ENCODE results near the gene RIMS1. TPM values are rescaled to one million over a fixed set of nuclear protein-coding genes. Genes with fewer than 3 reads are reported as not detected.

Gene RIMS1
- total RNA-seq, 4 donors from 2014 or later = 0.10 to 1.4 (median 1.1) TPM; not detected in 1

GRCh38 chr6:72212686-72213085 is 326.3 kb downstream of the RIMS1 start:
- ATAC-seq (no peak), DNase-seq (no peak)
- no peak overlapping the region for H3K4me3 ChIP-seq
- in situ Hi-C loops (cut with MboI; ENCODE audit: low sequenced_read_pairs in 4 of 4) = no loop called here
- no peaks in the 10 kb centered on the region for H3K27me3 ChIP-seq
- H3K36me3 ChIP-seq = no peaks in the 10 kb centered on the region
- H3K4me1 ChIP-seq = no peaks in the 10 kb centered on the region
- TF ChIP-seq POLR2A (IDR thresholded peaks at IDR 0.05) = no peak
- no peaks in the 10 kb centered on the region for H3K9me3 ChIP-seq
- intact Hi-C loops (cut with DNase I; ENCODE audit: low total_unique reads) = no loop called here
- no peak overlapping the region for H3K27ac ChIP-seq

- Histone ChIP-seq H3K9me3 (no peaks in the 10 kb centered on the region), H3K27ac (no peak overlapping the region), H3K27me3 (no peaks in the 10 kb centered on the region), H3K36me3 (no peaks in the 10 kb centered on the region), H3K4me1 (no peaks in the 10 kb centered on the region), H3K4me3 (no peak overlapping the region)
- in situ Hi-C loops (cut with MboI; ENCODE audit: low sequenced_read_pairs in 4 of 4) (no loop called here), intact Hi-C loops (cut with DNase I; ENCODE audit: low total_unique reads) (no loop called here)
- TF ChIP-seq CTCF (IDR thresholded peaks at IDR 0.05 in 4 of 5, conservative IDR thresholded peaks at IDR 0.05 in 1 of 5) (no peak), POLR2A (IDR thresholded peaks at IDR 0.05) (no peak)
- DNase-seq (no peak), ATAC-seq (no peak)
These were observed 327.3 kb downstream of the RIMS1 start for GRCh38 chr6:72213654-72214053.

- DNase-seq (no peak), ATAC-seq (no peak)
- TF ChIP-seq POLR2A (IDR thresholded peaks at IDR 0.05) (no peak), CTCF (IDR thresholded peaks at IDR 0.05 in 4 of 5, conservative IDR thresholded peaks at IDR 0.05 in 1 of 5) (no peak)
- no peaks in the 10 kb centered on the region for H3K36me3 ChIP-seq
- in situ Hi-C loops (cut with MboI; ENCODE audit: low sequenced_read_pairs in 4 of 4) (no loop called here), intact Hi-C loops (cut with DNase I; ENCODE audit: low total_unique reads) (no loop called here)
- H3K27me3 ChIP-seq = no peaks in the 10 kb centered on the region
- no peaks in the 10 kb centered on the region for H3K4me1 ChIP-seq
- H3K9me3 ChIP-seq = no peaks in the 10 kb centered on the region
- no peak overlapping the region for H3K4me3 ChIP-seq
- no peak overlapping the region for H3K27ac ChIP-seq
These were observed 330.1 kb downstream of the RIMS1 start for GRCh38 chr6:72216222-72217068.

GRCh38 chr6:72217626-72218025 is 331.3 kb downstream of the RIMS1 start:
- H3K27ac ChIP-seq = no peak overlapping the region
- intact Hi-C loops (cut with DNase I; ENCODE audit: low total_unique reads) = no loop called here
- in situ Hi-C loops (cut with MboI; ENCODE audit: low sequenced_read_pairs in 4 of 4) = no loop called here
- ATAC-seq = no peak
- H3K9me3 ChIP-seq = no peaks in the 10 kb centered on the region
- H3K36me3 ChIP-seq = no peaks in the 10 kb centered on the region
- no peaks in the 10 kb centered on the region for H3K4me1 ChIP-seq
- no peak overlapping the region for H3K4me3 ChIP-seq
- no peaks in the 10 kb centered on the region for H3K27me3 ChIP-seq
- TF ChIP-seq POLR2A (IDR thresholded peaks at IDR 0.05) (no peak), CTCF (IDR thresholded peaks at IDR 0.05 in 4 of 5, conservative IDR thresholded peaks at IDR 0.05 in 1 of 5) (no peak)
- no peak for DNase-seq

- in situ Hi-C loops (cut with MboI; ENCODE audit: low sequenced_read_pairs in 4 of 4) = no loop called here
- ATAC-seq (no peak), DNase-seq (no peak)
- Histone ChIP-seq H3K4me1 (no peaks in the 10 kb centered on the region), H3K36me3 (no peaks in the 10 kb centered on the region), H3K27me3 (no peaks in the 10 kb centered on the region), H3K9me3 (no peaks in the 10 kb centered on the region), H3K4me3 (no peak overlapping the region), H3K27ac (no peak overlapping the region)
- intact Hi-C loops (cut with DNase I; ENCODE audit: low total_unique reads) = no loop called here
- TF ChIP-seq CTCF (IDR thresholded peaks at IDR 0.05 in 4 of 5, conservative IDR thresholded peaks at IDR 0.05 in 1 of 5) (no peak), POLR2A (IDR thresholded peaks at IDR 0.05) (no peak)
These were observed 331.8 kb downstream of the RIMS1 start for GRCh38 chr6:72218125-72218524.

Measured in gastrocnemius medialis (tissue), 4 donors.